ENCODE measurements around the gene HES4. TPM values are rescaled to one million over a fixed set of nuclear protein-coding genes. Genes with fewer than 3 reads are reported as not detected.

The HES4 gene, protein sequence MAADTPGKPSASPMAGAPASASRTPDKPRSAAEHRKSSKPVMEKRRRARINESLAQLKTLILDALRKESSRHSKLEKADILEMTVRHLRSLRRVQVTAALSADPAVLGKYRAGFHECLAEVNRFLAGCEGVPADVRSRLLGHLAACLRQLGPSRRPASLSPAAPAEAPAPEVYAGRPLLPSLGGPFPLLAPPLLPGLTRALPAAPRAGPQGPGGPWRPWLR
- 10.6 and 13.5 TPM in 2 replicates for total RNA-seq (2014; rRNA removed; shearing (Covaris generic))
- polyA plus RNA-seq (2014; cell fraction: nucleus; rRNA removed): 70.9 and 99.9 TPM in 2 replicates

- peak; percentile 90 for DNase-seq (ENCODE audit: extremely low read depth, low read depth)
These were observed at the start of gene HES4 for GRCh38 chr1:999725-1000356. HES4 (minus strand) TSS chr1:1000097; CDS start chr1:999973, 124 bp downstream.

DNA sequence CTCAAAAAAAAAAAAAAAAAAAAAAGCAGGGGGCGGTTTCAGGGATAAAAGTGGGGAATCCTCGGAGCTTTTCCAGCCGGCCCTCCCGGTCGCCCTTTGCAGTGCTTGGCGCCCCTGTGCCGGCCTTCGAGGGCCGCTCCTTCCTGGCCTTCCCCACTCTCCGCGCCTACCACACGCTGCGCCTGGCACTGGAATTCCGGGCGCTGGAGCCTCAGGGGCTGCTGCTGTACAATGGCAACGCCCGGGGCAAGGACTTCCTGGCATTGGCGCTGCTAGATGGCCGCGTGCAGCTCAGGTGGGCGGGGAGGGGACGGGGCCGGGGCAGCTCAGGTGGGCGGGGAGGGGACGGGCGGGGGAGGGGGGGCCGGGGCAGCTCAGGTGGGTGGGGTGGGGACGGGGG is 48.9 kb upstream of the HES4 start:
- DNase-seq (ENCODE audit: extremely low read depth, low read depth): no peak

GRCh38 chr1:1047963-1048362 is 48.1 kb upstream of the HES4 start:
- DNase-seq (ENCODE audit: extremely low read depth, low read depth): no peak

GRCh38 chr1:1047407-1047806 is 47.5 kb upstream of the HES4 start:
- DNase-seq (ENCODE audit: extremely low read depth, low read depth): no peak

DNA sequence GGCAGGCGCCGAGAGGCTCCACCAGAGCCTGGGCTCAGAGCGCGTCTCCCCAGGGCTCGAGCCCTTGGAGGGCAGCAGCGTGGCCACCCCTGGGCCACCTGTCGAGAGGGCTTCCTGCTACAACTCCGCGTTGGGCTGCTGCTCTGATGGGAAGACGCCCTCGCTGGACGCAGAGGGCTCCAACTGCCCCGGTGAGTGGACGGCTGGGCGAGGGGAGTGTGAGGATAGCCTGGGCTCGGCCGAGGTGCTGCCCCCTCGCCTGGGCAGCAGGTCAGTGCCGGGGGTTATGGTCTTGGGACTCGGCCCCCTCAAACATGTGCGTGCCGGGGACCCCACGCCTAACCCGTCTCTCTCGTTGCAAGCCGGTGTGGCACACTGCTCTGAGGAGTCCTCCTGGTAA is 46.9 kb upstream of the HES4 start:
- DNase-seq (ENCODE audit: extremely low read depth, low read depth): no peak

- DNase-seq (ENCODE audit: extremely low read depth, low read depth): no peak
These were observed 46.3 kb upstream of the HES4 start for GRCh38 chr1:1046243-1046642.

DNA sequence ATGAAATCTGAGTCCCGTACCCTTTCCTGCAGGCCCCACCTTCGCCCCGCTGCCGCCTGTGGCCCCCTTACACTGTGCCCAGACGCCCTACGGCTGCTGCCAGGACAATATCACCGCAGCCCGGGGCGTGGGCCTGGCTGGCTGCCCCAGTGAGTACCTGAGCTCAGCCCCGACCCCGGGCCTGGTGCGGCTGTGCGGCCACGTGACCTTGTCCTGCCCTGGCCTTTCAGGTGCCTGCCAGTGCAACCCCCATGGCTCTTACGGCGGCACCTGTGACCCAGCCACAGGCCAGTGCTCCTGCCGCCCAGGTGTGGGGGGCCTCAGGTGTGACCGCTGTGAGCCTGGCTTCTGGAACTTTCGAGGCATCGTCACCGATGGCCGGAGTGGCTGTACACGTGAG is 45.2 kb upstream of the HES4 start:
- no peak for DNase-seq (ENCODE audit: extremely low read depth, low read depth)

DNA sequence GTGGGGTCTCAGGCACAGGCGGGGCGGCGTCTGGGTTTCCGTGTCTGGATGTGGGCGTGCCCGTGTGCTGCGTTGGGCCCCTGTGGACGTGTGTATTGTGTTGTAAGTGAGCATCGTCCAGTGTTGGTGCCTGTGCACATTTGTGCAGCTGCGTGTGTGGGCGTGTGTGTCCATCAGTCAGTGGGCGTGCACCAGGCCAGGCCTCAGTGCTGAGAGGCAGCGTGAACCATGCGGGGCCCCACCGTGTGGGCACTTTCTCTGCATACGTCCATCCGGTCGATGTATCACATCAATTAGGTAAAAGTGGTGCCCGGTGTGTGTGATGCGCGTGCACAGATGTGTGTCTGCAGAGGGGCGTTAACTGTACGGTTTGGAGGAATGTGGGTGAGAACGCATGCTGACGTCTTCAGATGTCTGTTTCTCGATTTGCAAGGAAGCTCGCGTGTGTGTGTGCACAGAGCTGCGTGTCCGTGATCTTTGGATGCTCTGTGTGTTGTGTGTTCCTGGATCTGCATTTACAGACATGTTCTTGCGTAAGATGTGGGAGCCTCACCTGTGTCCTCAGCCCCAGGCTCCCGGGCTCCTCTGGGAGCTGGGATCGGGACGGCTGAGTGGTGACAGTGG is 44.7 kb upstream of the HES4 start:
- no peak for DNase-seq (ENCODE audit: extremely low read depth, low read depth)

DNA sequence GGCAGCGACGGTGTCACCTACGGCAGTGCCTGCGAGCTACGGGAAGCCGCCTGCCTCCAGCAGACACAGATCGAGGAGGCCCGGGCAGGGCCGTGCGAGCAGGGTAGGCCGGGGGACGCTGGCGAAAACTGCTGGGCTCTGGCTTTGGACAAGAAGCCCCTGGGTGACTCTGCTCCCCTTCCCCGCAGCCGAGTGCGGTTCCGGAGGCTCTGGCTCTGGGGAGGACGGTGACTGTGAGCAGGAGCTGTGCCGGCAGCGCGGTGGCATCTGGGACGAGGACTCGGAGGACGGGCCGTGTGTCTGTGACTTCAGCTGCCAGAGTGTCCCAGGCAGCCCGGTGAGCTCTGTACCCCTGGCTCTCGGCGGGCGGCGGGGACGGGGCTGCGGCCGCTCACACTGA is 44.0 kb upstream of the HES4 start:
- no peak for DNase-seq (ENCODE audit: extremely low read depth, low read depth)

- no peak for DNase-seq (ENCODE audit: extremely low read depth, low read depth)
These were observed 43.5 kb upstream of the HES4 start for GRCh38 chr1:1043411-1043810.

DNA sequence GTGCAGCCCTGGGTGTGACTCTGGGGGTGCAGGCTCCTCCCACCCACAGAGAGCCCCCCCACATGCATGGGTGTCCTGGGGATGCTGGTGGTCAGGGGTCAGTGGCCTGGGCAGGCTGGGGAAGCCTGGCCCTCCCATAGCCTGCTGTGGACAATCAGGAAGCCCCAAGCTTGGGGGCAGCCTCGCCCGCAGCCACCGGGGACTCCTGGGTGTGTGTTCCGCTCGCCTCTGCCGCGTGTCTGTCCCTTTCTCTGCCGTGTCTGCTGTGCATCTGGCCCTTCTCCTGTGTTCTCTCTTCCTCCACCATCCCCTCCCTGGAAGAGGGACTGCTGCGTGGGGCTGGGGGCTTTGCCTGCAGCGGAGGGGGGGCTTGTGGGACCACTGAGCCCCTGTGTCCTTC is 42.9 kb upstream of the HES4 start:
- no peak for DNase-seq (ENCODE audit: extremely low read depth, low read depth)

DNA sequence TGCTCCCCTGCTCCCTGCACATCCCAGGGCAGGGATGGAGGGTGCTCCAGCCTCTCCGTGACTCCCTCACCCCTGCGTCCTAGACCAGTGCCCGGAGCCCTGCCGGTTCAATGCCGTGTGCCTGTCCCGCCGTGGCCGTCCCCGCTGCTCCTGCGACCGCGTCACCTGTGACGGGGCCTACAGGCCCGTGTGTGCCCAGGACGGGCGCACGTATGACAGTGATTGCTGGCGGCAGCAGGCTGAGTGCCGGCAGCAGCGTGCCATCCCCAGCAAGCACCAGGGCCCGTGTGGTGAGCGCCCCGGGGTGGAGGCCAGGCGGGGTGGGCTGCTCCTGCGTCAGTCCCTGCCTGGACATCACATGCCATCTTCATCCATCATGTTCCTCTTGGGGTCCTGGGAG is 42.0 kb upstream of the HES4 start:
- no peak for DNase-seq (ENCODE audit: extremely low read depth, low read depth)

DNA sequence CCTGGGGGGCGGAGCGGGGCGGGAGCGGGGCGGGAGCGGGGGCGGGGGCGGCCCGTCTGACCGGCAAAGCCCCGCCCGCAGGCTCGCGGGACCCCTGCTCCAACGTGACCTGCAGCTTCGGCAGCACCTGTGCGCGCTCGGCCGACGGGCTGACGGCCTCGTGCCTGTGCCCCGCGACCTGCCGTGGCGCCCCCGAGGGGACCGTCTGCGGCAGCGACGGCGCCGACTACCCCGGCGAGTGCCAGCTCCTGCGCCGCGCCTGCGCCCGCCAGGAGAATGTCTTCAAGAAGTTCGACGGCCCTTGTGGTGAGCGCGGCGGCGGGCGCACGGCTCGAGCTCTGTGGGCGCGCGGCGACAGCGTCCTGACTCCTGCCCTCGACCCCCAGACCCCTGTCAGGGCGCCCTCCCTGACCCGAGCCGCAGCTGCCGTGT is 41.2 kb upstream of the HES4 start:
- DNase-seq (ENCODE audit: extremely low read depth, low read depth): no peak

DNA sequence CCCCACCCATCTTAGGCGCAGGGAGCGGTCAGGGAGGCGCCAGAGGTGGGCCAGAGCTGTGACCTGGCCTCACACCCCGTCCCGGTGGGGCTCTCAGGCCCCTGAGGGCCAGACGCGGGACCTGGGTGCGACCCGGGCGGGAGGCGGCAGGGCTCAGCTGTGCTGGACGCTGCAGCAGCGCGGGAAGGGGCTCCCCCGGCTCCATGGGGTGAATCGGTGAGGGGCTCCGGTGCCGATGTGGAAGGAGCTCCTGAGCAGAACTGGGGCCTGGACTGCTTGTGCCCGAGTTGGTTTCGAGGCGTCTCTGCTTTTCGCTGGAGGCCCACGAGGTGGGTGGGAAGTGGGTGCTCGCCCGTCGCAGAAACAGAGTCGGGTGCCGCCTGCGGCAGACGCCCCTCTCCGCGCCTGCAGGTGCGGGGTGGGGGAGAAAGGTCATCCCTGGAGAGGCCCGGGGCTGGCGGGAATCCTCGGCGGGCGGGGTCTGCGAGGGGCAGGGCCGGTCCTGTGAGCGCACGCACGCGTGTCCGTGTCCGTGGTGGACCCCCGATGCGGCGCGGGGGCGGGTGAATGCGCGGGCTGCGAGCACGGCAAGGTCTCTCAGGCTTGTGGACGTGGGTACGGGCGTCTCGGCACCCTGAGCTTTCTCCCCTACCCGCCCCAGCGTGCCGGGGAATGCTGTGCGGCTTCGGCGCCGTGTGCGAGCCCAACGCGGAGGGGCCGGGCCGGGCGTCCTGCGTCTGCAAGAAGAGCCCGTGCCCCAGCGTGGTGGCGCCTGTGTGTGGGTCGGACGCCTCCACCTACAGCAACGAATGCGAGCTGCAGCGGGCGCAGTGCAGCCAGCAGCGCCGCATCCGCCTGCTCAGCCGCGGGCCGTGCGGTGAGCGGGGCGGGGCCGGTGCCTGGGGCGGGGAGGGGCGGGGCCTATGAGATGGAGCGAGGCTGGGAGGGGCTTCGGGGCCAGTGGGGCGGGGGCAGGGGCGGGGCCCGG is 40.4 kb upstream of the HES4 start:
- peak; percentile 70 for DNase-seq (ENCODE audit: extremely low read depth, low read depth)

DNA sequence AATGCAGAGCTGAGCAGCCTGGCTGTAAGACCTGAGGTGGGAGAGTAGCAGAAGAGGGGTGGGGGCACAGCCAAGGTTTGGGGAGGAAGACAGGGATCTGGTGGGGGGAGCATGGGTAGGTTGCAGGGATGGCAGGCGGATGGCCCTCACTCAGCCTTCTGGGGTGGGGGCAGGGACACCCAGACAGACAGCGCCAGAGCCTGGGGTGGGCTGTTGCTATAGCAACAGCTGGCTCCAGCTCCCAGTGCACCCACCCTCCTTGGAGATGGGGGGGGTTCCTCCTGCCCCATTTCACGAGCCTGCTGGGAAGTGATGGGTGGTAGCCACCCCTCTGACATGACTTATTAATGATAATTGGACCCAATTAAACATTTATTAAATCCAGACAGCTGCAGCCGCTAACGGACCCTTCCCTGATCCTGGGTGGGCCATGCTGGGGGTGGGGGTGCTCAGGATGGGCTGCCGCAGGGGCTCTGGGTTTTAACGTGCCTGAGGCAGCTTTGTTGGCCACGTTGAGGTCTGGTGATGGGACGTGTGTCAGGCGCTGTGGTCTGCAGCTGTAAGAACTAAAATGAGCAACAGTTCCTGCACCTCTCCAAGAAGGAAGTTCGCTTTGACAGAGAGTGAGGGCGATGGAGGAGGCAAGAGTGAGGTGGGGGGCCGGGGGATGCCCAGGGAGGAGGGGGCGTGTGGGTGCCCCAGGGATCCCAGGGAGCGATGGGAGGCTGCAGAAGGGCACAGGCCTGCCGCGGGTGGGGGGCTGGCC is 39.4 kb upstream of the HES4 start:
- no peak for DNase-seq (ENCODE audit: extremely low read depth, low read depth)

- DNase-seq (ENCODE audit: extremely low read depth, low read depth): no peak
These were observed 38.8 kb upstream of the HES4 start for GRCh38 chr1:1038694-1039093.

DNA sequence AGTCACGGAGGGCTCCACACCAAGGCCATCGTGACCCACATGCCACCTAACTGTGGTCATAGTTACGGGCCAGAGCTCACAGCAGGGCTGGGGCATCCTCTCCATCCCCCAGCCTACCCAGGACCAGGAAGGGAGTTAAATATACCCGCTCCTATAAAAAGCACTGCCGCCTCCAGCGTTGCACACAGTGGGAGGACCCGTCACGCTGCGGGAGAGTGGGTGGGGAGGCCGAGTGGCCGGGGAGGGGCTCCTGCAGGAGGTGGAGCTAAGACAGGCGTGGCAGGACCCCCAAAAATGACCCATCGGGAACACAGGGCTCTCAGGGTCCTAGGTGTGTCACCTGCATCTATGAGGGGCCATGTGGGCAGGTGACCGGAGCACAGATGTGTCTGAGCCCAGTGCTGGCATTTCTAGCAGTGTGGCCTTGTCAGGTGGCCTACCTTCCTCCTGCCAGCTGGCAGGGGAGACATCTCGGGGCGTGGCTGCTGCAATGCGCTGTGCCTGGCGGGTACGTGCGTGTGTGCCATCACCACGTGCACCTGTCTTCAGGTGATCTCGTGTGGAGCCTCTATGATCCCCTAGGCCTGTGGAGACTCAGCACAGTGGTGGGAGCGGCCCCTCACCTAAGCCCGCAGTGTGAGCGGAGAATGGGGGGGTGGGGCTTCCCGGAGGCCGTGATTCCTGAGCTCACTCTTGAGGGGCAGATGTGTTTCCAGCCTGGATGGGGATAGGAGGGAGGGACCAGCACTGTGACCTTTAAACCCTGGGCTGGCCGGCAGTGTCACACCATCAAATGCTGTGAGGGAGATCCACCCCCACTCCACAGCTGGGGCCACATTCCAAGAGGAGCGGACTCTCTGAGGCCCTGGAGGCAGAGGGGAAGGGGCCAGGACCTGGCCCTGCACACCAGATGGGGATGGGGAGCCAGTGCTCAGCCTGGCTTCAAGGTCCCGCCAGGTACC is 37.8 kb upstream of the HES4 start:
- DNase-seq (ENCODE audit: extremely low read depth, low read depth): no peak

- DNase-seq (ENCODE audit: extremely low read depth, low read depth): no peak
These were observed 35.5 kb upstream of the HES4 start for GRCh38 chr1:1035291-1035943.

DNA sequence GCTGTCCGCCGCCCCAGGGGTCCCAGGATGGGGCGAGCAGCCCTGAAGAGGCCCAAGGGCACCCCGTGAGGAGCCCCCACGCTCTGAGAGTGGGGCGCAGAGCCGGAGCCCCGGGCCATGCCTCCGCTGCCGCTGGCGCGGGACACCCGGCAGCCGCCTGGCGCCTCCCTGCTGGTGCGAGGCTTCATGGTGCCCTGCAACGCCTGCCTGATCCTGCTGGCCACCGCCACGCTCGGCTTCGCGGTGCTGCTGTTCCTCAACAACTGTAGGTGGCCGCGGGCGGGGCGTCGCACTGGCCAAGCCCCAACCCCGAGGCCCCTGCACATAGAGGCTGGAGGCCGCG is 34.5 kb upstream of the HES4 start:
- DNase-seq (ENCODE audit: extremely low read depth, low read depth): no peak
